HG03045 (cell line): ENCODE data around the gene HIGD2B.
"Not testable (repeated sequence)": the region's sequence is repeated elsewhere in the genome, so short reads cannot be mapped to it uniquely, and the experiment has no call there.

Experiments used
- ATAC-seq: cut with Tn5 transposase; IDR thresholded peaks from one replicate; pipeline ENCODE4 v1.9.1; 2021; ENCODE audit warnings: mild to moderate bottlenecking, moderate library complexity; ENCODE audit not compliant: unreplicated experiment

Gene HIGD2B

GRCh38 chr15:72685925-72686794, at the start of gene HIGD2B, which contains the start of gene BBS4:
Gene HIGD2B (minus strand): TSS chr15:72686182. CDS start chr15:72676374, 9,808 bp downstream.
Gene BBS4 (plus strand): TSS chr15:72686207. CDS start chr15:72686228, 21 bp downstream.
- peak; percentile 98 for ATAC-seq

GRCh38 chr15:72735111-72735510, 49.1 kb upstream of the HIGD2B start:
- ATAC-seq: no peak

- ATAC-seq: no peak
Measured at GRCh38 chr15:72733941-72734738, 48.2 kb upstream of the HIGD2B start.

- ATAC-seq: no peak
Measured at GRCh38 chr15:72732516-72732915, 46.5 kb upstream of the HIGD2B start.

- ATAC-seq: no peak
Measured at GRCh38 chr15:72732086-72732485, 46.1 kb upstream of the HIGD2B start.

GRCh38 chr15:72728821-72729220, 42.8 kb upstream of the HIGD2B start:
- no peak for ATAC-seq

GRCh38 chr15:72728249-72728648, 42.3 kb upstream of the HIGD2B start:
- not testable (repeated sequence) for ATAC-seq

- ATAC-seq: no peak
Measured at GRCh38 chr15:72727154-72727553, 41.2 kb upstream of the HIGD2B start.

- ATAC-seq: not testable (repeated sequence)
Measured at GRCh38 chr15:72725851-72726250, 39.9 kb upstream of the HIGD2B start.

GRCh38 chr15:72725446-72725845, 39.5 kb upstream of the HIGD2B start:
- no peak for ATAC-seq

- no peak for ATAC-seq
Measured at GRCh38 chr15:72724028-72724427, 38.0 kb upstream of the HIGD2B start.

- no peak for ATAC-seq
Measured at GRCh38 chr15:72722071-72722696, 36.2 kb upstream of the HIGD2B start.

- ATAC-seq: not testable (repeated sequence)
Measured at GRCh38 chr15:72708551-72709303, 22.7 kb upstream of the HIGD2B start.

- no peak for ATAC-seq
Measured at GRCh38 chr15:72706266-72706665, 20.3 kb upstream of the HIGD2B start.

- ATAC-seq: no peak
Measured at GRCh38 chr15:72700076-72700475, 14.1 kb upstream of the HIGD2B start.

- no peak for ATAC-seq
Measured at GRCh38 chr15:72698938-72699337, 13.0 kb upstream of the HIGD2B start.

GRCh38 chr15:72690938-72691337, 5.0 kb upstream of the HIGD2B start:
- ATAC-seq: no peak

GRCh38 chr15:72688697-72689096, 2.7 kb upstream of the HIGD2B start:
- no peak for ATAC-seq

GRCh38 chr15:72685301-72685924, 569 bp downstream of the HIGD2B start:
- ATAC-seq: no peak

GRCh38 chr15:72682772-72683171, 3.2 kb downstream of the HIGD2B start:
- no peak for ATAC-seq
